SK-N-SH (cell line): ENCODE measurements around the gene ROPN1L. TPM values are rescaled to one million over a fixed set of nuclear protein-coding genes. Genes with fewer than 3 reads are reported as not detected.

Experiments used
- CTCF ChIA-PET: fragments of 300-600, 350-600 bp; formaldehyde crosslinking; extraction: SDS; loops from one replicate; lab custom pipeline; 2021; lab: Yijun Ruan, JAX
- POLR2A ChIA-PET: fragments of 350-600 bp; sonication (Branson Sonifier 250); formaldehyde crosslinking; extraction: SDS; loops from one replicate; lab custom pipeline; 2020; ENCODE audit warnings: antibody characterized with exemption, inconsistent platforms; lab: Yijun Ruan, JAX
- DNase-seq: peaks from one replicate; pipeline ENCODE4 v3.0.0; 2012
- H2AFZ ChIP-seq: fragments of 200-600 bp; sonication (generic); 2 replicates; pipeline ENCODE4 v1.8.1; 2016; ENCODE audit warnings: antibody characterized with exemption, mild to moderate bottlenecking, low read depth
- H3F3A ChIP-seq: fragments of 200-600 bp; sonication (generic); replicated peaks from 2 replicates; pipeline ENCODE3; 2016; ENCODE audit warnings: antibody characterized with exemption, mild to moderate bottlenecking; ENCODE audit not compliant: insufficient read depth
- H3K27ac ChIP-seq, 2 experiments: fragments of 200-500 bp in 1 of 2; fragments of 200-600 bp in 1 of 2; sonication (Bioruptor generic) in 1 of 2; sonication (generic), shearing (Covaris generic) in 1 of 2; 2 replicates each; pipeline versions ENCODE4 v1.5.1 to v1.6.1; 2014 to 2016; ENCODE audit warnings: low read depth in 2 of 2, inconsistent platforms in 1 of 2, low read length in 1 of 2, mild to moderate bottlenecking in 1 of 2, mixed read lengths in 1 of 2
- H3K27me3 ChIP-seq: fragments of 200-600 bp; sonication (generic), shearing (Covaris generic); 2 replicates; pipeline ENCODE4 v1.6.1; 2016; ENCODE audit warnings: mixed run types; ENCODE audit not compliant: insufficient read depth
- H3K36me3 ChIP-seq, 2 experiments: fragments of 200-500 bp in 1 of 2; fragments of 200-600 bp in 1 of 2; sonication (Bioruptor generic) in 1 of 2; sonication (generic) in 1 of 2; replicated peaks in 1 of 2; 2 replicates each; pipeline versions ENCODE3 to v1.5.1; 2014 to 2016; ENCODE audit warnings: low read length in 1 of 2, mild to moderate bottlenecking in 1 of 2; ENCODE audit not compliant: insufficient read depth in 2 of 2, control insufficient read depth in 1 of 2
- H3K4me1 ChIP-seq, 2 experiments: fragments of 200-500 bp in 1 of 2; fragments of 200-600 bp in 1 of 2; sonication (Bioruptor generic) in 1 of 2; sonication (generic), shearing (Covaris generic) in 1 of 2; 2 replicates each; pipeline versions ENCODE4 v1.5.1 to v1.6.1; 2014 to 2016; ENCODE audit warnings: low read depth in 1 of 2, low read length in 1 of 2, mixed run types in 1 of 2; ENCODE audit not compliant: insufficient read depth in 2 of 2, control insufficient read depth in 1 of 2
- H3K4me2 ChIP-seq: fragments of 200-600 bp; sonication (generic), shearing (Covaris generic); 2 replicates; pipeline ENCODE4 v1.6.1; 2017; ENCODE audit warnings: mixed run types
- H3K4me3 ChIP-seq, 2 experiments: fragments of 200-500 bp in 1 of 2; fragments of 200-600 bp in 1 of 2; sonication (Bioruptor generic) in 1 of 2; sonication (generic), shearing (Covaris generic) in 1 of 2; 2 replicates each; pipeline versions ENCODE4 v1.5.1 to v1.8.1; 2014 to 2016; ENCODE audit warnings: low read depth in 2 of 2, inconsistent platforms in 1 of 2, low read length in 1 of 2, mild to moderate bottlenecking in 1 of 2, mixed read lengths in 1 of 2, moderate library complexity in 1 of 2
- H3K79me2 ChIP-seq: fragments of 200-600 bp; sonication (generic); 2 replicates; pipeline ENCODE4 v1.8.1; 2017; ENCODE audit warnings: mild to moderate bottlenecking; ENCODE audit not compliant: insufficient read depth
- H3K9ac ChIP-seq: fragments of 200-600 bp; sonication (generic); 2 replicates; pipeline ENCODE4 v1.6.1; 2017; ENCODE audit warnings: mixed run types
- H3K9me2 ChIP-seq: fragments of 200-600 bp; sonication (generic); 2 replicates; pipeline ENCODE4 v1.6.1; 2017; ENCODE audit warnings: mixed run types
- H3K9me3 ChIP-seq: fragments of 200-600 bp; sonication (generic); 2 replicates; pipeline ENCODE4 v1.6.1; 2017; ENCODE audit warnings: mixed run types, mild to moderate bottlenecking, moderate library complexity
- H4K20me1 ChIP-seq: fragments of 200-600 bp; sonication (generic); 2 replicates; pipeline ENCODE4 v1.6.1; 2017; ENCODE audit warnings: mild to moderate bottlenecking, mixed run types; ENCODE audit not compliant: insufficient read depth
- CTCF ChIP-seq: fragments of 200-600 bp; sonication (generic); IDR thresholded peaks from 2 replicates; pipeline ENCODE4 v1.6.1; 2017; ENCODE audit warnings: antibody characterized with exemption, mild to moderate bottlenecking, moderate library complexity
- ELF1 ChIP-seq: IDR thresholded peaks from 2 replicates; pipeline ENCODE4 v1.4.0; 2012
- EP300 ChIP-seq, 2 experiments: IDR thresholded peaks; 2 replicates each; pipeline versions ENCODE4 v1.4.0 to v1.6.1; 2012; ENCODE audit warnings: borderline replicate concordance in 1 of 2, low read depth in 1 of 2, low read length in 1 of 2
- EZH2phosphoT487 ChIP-seq: fragments of 200-600 bp; sonication (generic); IDR thresholded peaks from 2 replicates; pipeline ENCODE4 v1.6.1; 2017; ENCODE audit warnings: low read depth, mixed run types, mild to moderate bottlenecking, antibody characterized with exemption, moderate library complexity, borderline replicate concordance
- FOXJ3 ChIP-seq: sonication (generic); formaldehyde crosslinking; IDR thresholded peaks from 2 replicates; pipeline ENCODE4 v1.5.1; 2020; ENCODE audit warnings: mild to moderate bottlenecking, missing genetic modification reagents
- FOXM1 ChIP-seq: IDR thresholded peaks from 2 replicates; pipeline ENCODE4 v1.4.0; 2012; ENCODE audit warnings: low read depth, mild to moderate bottlenecking
- GABPA ChIP-seq: IDR thresholded peaks from 2 replicates; pipeline ENCODE4 v1.4.0; 2012; ENCODE audit warnings: low read depth, mild to moderate bottlenecking
- GATA2 ChIP-seq: sonication (generic); formaldehyde crosslinking; IDR thresholded peaks from 2 replicates; pipeline ENCODE4 v1.5.0; 2020; ENCODE audit warnings: mild to moderate bottlenecking, missing genetic modification reagents
- MEF2A ChIP-seq: IDR thresholded peaks from 2 replicates; pipeline ENCODE4 v1.4.0; 2012; ENCODE audit warnings: low read depth, borderline replicate concordance
- MXI1 ChIP-seq: IDR thresholded peaks from 2 replicates; pipeline ENCODE4 v1.6.1; 2012; ENCODE audit warnings: mild to moderate bottlenecking, low read depth, low read length, improper control_type of control experiment
- NRF1 ChIP-seq: IDR thresholded peaks from 2 replicates; pipeline ENCODE4 v1.6.1; 2012; ENCODE audit warnings: low read depth, mild to moderate bottlenecking, low read length
- PBX3 ChIP-seq: IDR thresholded peaks from 2 replicates; pipeline ENCODE4; 2012
- POLR2AphosphoS5 ChIP-seq: IDR thresholded peaks from 2 replicates; pipeline ENCODE4 v1.6.1; 2012; ENCODE audit warnings: low read depth, low read length
- RFX5 ChIP-seq: IDR thresholded peaks from 2 replicates; pipeline ENCODE4 v1.6.1; 2012; ENCODE audit warnings: mild to moderate bottlenecking, improper control_type of control experiment, low read length
- RXRA ChIP-seq: IDR thresholded peaks from 2 replicates; pipeline ENCODE4 v1.4.0; 2012; ENCODE audit warnings: low read depth, mild to moderate bottlenecking, borderline replicate concordance
- SIN3A ChIP-seq: IDR thresholded peaks from 2 replicates; pipeline ENCODE4 v1.6.1; 2012; ENCODE audit warnings: low read depth, mild to moderate bottlenecking, low read length, moderate library complexity, borderline replicate concordance
- SMC3 ChIP-seq: IDR thresholded peaks from 2 replicates; pipeline ENCODE4 v1.6.1; 2012; ENCODE audit warnings: low read depth, low read length, improper control_type of control experiment
- WGBS: methylation state at CpG from one replicate; pipeline ENCODE4 v1.1.6; 2017; ENCODE audit warnings: low lambda C conversion rate; 5-methylcytosine and 5-hydroxymethylcytosine counted together
- polyA plus RNA-seq, 3 experiments: library from polyadenylated mRNA; depleted of rRNA; stranded (reverse); fragments of >200 nt; gene quantifications; 2 replicates each; pipeline ENCODE4 v1.2.3, GENCODE V29; 2012

The ROPN1L gene
- polyA plus RNA-seq, 1 of the 3 experiments (the other 2 are of a cell fraction): 0.31 TPM

- Histone ChIP-seq H3K4me1 (peaks cover 0 to 15% of the 10 kb centered on the region in 2 experiments; a peak in 2 of 4 replicates), H4K20me1 (no peaks in the 10 kb centered on the region), H2AFZ (no peak overlapping the region), H3K27me3 (no peaks in the 10 kb centered on the region), H3K4me3 (no peak overlapping the region), H3K9ac (no peak overlapping the region), H3K27ac (no peak overlapping the region), H3K4me2 (no peak overlapping the region), H3K79me2 (no peaks in the 10 kb centered on the region), H3F3A (no peaks in the 10 kb centered on the region), H3K9me3 (no peaks in the 10 kb centered on the region), H3K9me2 (no peaks in the 10 kb centered on the region)
- 65% methylated on average over 7 of the region's 8 CpGs for whole genome bisulfite sequencing
- CTCF ChIA-PET: interaction anchor here (1.0 to 1.5 kb wide), 3 partner anchors 51 to 124 kb away, joined by 3 to 8 read pairs (median 6); no protein-coding TSS in a partner anchor
- peak; percentile 49 for DNase-seq
- TF ChIP-seq EP300 (IDR thresholded peaks at IDR 0.05; ENCODE audit: borderline replicate concordance in 1 of 2, low read depth in 1 of 2, low read length in 1 of 2): peak in 1 of 2 experiments; percentile 43; a peak in 1 of 4 replicates
- peak; percentile 27; the same call in 1 of the 2 replicates for TF ChIP-seq MXI1
- peak; percentile 32; the same call in 1 of the 2 replicates for TF ChIP-seq GATA2 (CRISPR knock-in tag)
- TF ChIP-seq GABPA: no peak
- TF ChIP-seq, all 33 proteins: peak for 3
- H3K36me3 ChIP-seq: no peaks in the 10 kb centered on the region
- POLR2A ChIA-PET: no interaction called here
These were observed 62.5 kb downstream of the ROPN1L start for GRCh38 chr5:10503997-10504793.

GRCh38 chr5:10505517-10506095 lies 63.9 kb downstream of the ROPN1L start:
- TF ChIP-seq RXRA: no peak
- no peak for TF ChIP-seq FOXJ3 (CRISPR knock-in tag)
- no peak for TF ChIP-seq ELF1
- TF ChIP-seq, all 33 proteins: peak for 0
- no peak overlapping the region for H3K4me3 ChIP-seq
- no peaks in the 10 kb centered on the region for H3K9me3 ChIP-seq
- H4K20me1 ChIP-seq: no peaks in the 10 kb centered on the region
- H3K79me2 ChIP-seq: no peaks in the 10 kb centered on the region
- no peak overlapping the region for H3K27ac ChIP-seq
- H3K36me3 ChIP-seq: no peaks in the 10 kb centered on the region
- ChIA-PET CTCF (no interaction called here), POLR2A (no interaction called here)
- no peak overlapping the region for H2AFZ ChIP-seq
- no peak for DNase-seq
- H3F3A ChIP-seq: no peaks in the 10 kb centered on the region
- no peak overlapping the region for H3K9ac ChIP-seq
- no peaks in the 10 kb centered on the region for H3K9me2 ChIP-seq
- no peak overlapping the region for H3K4me2 ChIP-seq
- H3K4me1 ChIP-seq: peaks cover 0 to 15% of the 10 kb centered on the region in 2 experiments; a peak in 2 of 4 replicates
- WGBS: 92% methylated on average over 8 of the region's 8 CpGs
- H3K27me3 ChIP-seq: no peaks in the 10 kb centered on the region

- no peaks in the 10 kb centered on the region for H3K79me2 ChIP-seq
- no peak overlapping the region for H3K4me3 ChIP-seq
- H3K4me2 ChIP-seq: no peak overlapping the region
- H2AFZ ChIP-seq: no peak overlapping the region
- no peak overlapping the region for H3K9ac ChIP-seq
- no peaks in the 10 kb centered on the region for H3K9me3 ChIP-seq
- H3K27me3 ChIP-seq: no peaks in the 10 kb centered on the region
- H3K27ac ChIP-seq: no peak overlapping the region
- ChIA-PET CTCF (no interaction called here), POLR2A (no interaction called here)
- WGBS: 94% methylated on average over 3 of the region's 3 CpGs
- peaks cover 0 to 15% of the 10 kb centered on the region in 2 experiments; a peak in 2 of 4 replicates for H3K4me1 ChIP-seq
- no peaks in the 10 kb centered on the region for H3F3A ChIP-seq
- DNase-seq: no peak
- H3K9me2 ChIP-seq: no peaks in the 10 kb centered on the region
- no peaks in the 10 kb centered on the region for H4K20me1 ChIP-seq
- no peaks in the 10 kb centered on the region for H3K36me3 ChIP-seq
- TF ChIP-seq SIN3A (no peak), MXI1 (no peak), RFX5 (no peak), ELF1 (no peak), NRF1 (no peak), CTCF (no peak), POLR2AphosphoS5 (no peak), MEF2A (no peak), FOXM1 (no peak), SMC3 (no peak), GATA2 (CRISPR knock-in tag) (no peak), EZH2phosphoT487 (no peak), PBX3 (no peak)
These were observed 64.9 kb downstream of the ROPN1L start for GRCh38 chr5:10506535-10506934.
